Colonic mucosa (tissue), 4 donors: ENCODE data around the gene ELFN2. TPM values are rescaled to one million over a fixed set of nuclear protein-coding genes. Genes with fewer than 3 reads are reported as not detected.

Source experiments
- DNase-seq: peaks from one replicate; pipeline ENCODE4 v3.0.0-alpha.2; 2020
- H3K27ac ChIP-seq: fragments of 200-600 bp; one replicate; pipeline ENCODE4 v1.8.0; 2021
- H3K27me3 ChIP-seq: fragments of 200-600 bp; one replicate; pipeline ENCODE4 v1.8.0; 2021
- H3K36me3 ChIP-seq: fragments of 200-600 bp; one replicate; pipeline ENCODE4 v1.8.0; 2021
- H3K4me1 ChIP-seq: fragments of 200-600 bp; one replicate; pipeline ENCODE4 v1.8.0; 2021; ENCODE audit warnings: mild to moderate bottlenecking
- H3K4me3 ChIP-seq: fragments of 200-600 bp; one replicate; pipeline ENCODE4 v1.8.0; 2021
- H3K9ac ChIP-seq, 2 donors: one replicate each; pipeline ENCODE4 v1.7.0; 2013; ENCODE audit warnings: control low read depth in 2 of 2, low read depth in 2 of 2, low read length in 2 of 2
- H3K9me3 ChIP-seq: fragments of 200-600 bp; one replicate; pipeline ENCODE4 v1.8.0; 2021
- CTCF ChIP-seq: fragments of 200-600 bp; IDR thresholded peaks from one replicate; pipeline ENCODE4 v1.8.0; 2022; ENCODE audit warnings: antibody characterized with exemption, mild to moderate bottlenecking
- intact Hi-C: fragments of 100-400 bp; cut with DNase I; formaldehyde crosslinking; loops from one replicate; pipeline ENCODE4 v1.14.1; 2022
- total RNA-seq, 2 donors: library from RNA; stranded (reverse); fragmentation: NEBNext Ultra II Directional in 1 of 2; extraction: Animal tissue kit (Norgen Biotek cat#: 25700) in 1 of 2; gene quantifications; one replicate each; pipeline ENCODE4 v1.2.1, GENCODE V29; 2021
- donor health status: healthy.
- donor health status: DM: no; HTN: no; CAD: no.
- donor health status: DM: no; HTN: no; CAD: no.

Gene ELFN2
- total RNA-seq, 2 donors from 2014 or later: 0.07 to 0.21 TPM

GRCh38 chr22:37425800-37426705 lies 1.2 kb downstream of the ELFN2 start:
- DNase-seq: no peak
- Histone ChIP-seq H3K27ac (no peak overlapping the region), H3K9me3 (no peaks in the 10 kb centered on the region), H3K9ac (no peak overlapping the region), H3K4me1 (no peaks in the 10 kb centered on the region), H3K36me3 (no peaks in the 10 kb centered on the region), H3K4me3 (no peak overlapping the region), H3K27me3 (peaks cover 40% of the 10 kb centered on the region)
- no peak for TF ChIP-seq CTCF
- intact Hi-C loops: no loop called here

GRCh38 chr22:37425369-37425768 lies 1.9 kb downstream of the ELFN2 start:
- H3K4me1 ChIP-seq: no peaks in the 10 kb centered on the region
- H3K36me3 ChIP-seq: no peaks in the 10 kb centered on the region
- H3K4me3 ChIP-seq: no peak overlapping the region
- no peak for DNase-seq
- H3K9me3 ChIP-seq: no peaks in the 10 kb centered on the region
- no peak overlapping the region for H3K9ac ChIP-seq
- no peak overlapping the region for H3K27ac ChIP-seq
- no peak for TF ChIP-seq CTCF
- intact Hi-C loops: no loop called here
- peaks cover 47% of the 10 kb centered on the region for H3K27me3 ChIP-seq

- intact Hi-C loops: no loop called here
- H3K9ac ChIP-seq: no peak overlapping the region
- peaks cover 57% of the 10 kb centered on the region for H3K27me3 ChIP-seq
Observed at GRCh38 chr22:37423283-37423682, 4.0 kb downstream of the ELFN2 start.

GRCh38 chr22:37421468-37421877 lies 5.8 kb downstream of the ELFN2 start:
- H3K9me3 ChIP-seq: no peaks in the 10 kb centered on the region
- no peak overlapping the region for H3K9ac ChIP-seq
- no peak overlapping the region for H3K4me3 ChIP-seq
- H3K4me1 ChIP-seq: no peaks in the 10 kb centered on the region
- no peak for TF ChIP-seq CTCF
- no peak for DNase-seq
- intact Hi-C loops: no loop called here
- no peaks in the 10 kb centered on the region for H3K36me3 ChIP-seq
- H3K27me3 ChIP-seq: peaks cover 40% of the 10 kb centered on the region
- no peak overlapping the region for H3K27ac ChIP-seq

More at GRCh38 chr22:37423283-37423682, 4.0 kb downstream of the ELFN2 start:
- Histone ChIP-seq H3K4me3 (no peak overlapping the region), H3K9me3 (no peaks in the 10 kb centered on the region), H3K27ac (no peak overlapping the region), H3K36me3 (no peaks in the 10 kb centered on the region), H3K4me1 (no peaks in the 10 kb centered on the region)
- TF ChIP-seq CTCF: no peak
- no peak for DNase-seq

GRCh38 chr22:37420686-37421467 lies 6.4 kb downstream of the ELFN2 start:
- intact Hi-C loops: no loop called here
- no peak for DNase-seq
- H3K9me3 ChIP-seq: no peaks in the 10 kb centered on the region
- TF ChIP-seq CTCF: no peak
- H3K27ac ChIP-seq: no peak overlapping the region
- no peaks in the 10 kb centered on the region for H3K36me3 ChIP-seq
- H3K9ac ChIP-seq: no peak overlapping the region
- peaks cover 37% of the 10 kb centered on the region for H3K27me3 ChIP-seq
- no peaks in the 10 kb centered on the region for H3K4me1 ChIP-seq
- no peak overlapping the region for H3K4me3 ChIP-seq
